Stomach (tissue), 9 donors: ENCODE results near the gene GC. TPM values are rescaled to one million over a fixed set of nuclear protein-coding genes. Genes with fewer than 3 reads are reported as not detected.
"Not testable (repeated sequence)": the region's sequence is repeated elsewhere in the genome, so short reads cannot be mapped to it uniquely, and the experiment has no call there.

Experiments used
- DNase-seq, 2 donors: peaks; one replicate each; pipeline versions ENCODE4 v3.0.0 to v3.0.0-alpha.2; 2013 to 2019
- H3K27ac ChIP-seq, 5 donors: fragments of 200-600 bp in 4 of 5; sonication (generic) in 4 of 5; one replicate each; pipeline ENCODE4 v1.5.1; 2013 to 2019; ENCODE audit warnings: mild to moderate bottlenecking in 1 of 5, moderate library complexity in 1 of 5
- H3K27me3 ChIP-seq, 3 donors: fragments of 200-600 bp; sonication (generic); one replicate each; pipeline ENCODE4 v1.5.1; 2017 to 2019; ENCODE audit warnings: mixed run types in 1 of 3
- H3K36me3 ChIP-seq, 4 donors: fragments of 200-600 bp; sonication (generic); 1 replicate in 3 of 4; 2 replicates in 1 of 4; pipeline ENCODE4 v1.5.1; 2016 to 2019
- H3K4me1 ChIP-seq, 4 donors: fragments of 200-600 bp; sonication (generic); one replicate each; pipeline ENCODE4 v1.5.1; 2016 to 2019
- H3K4me3 ChIP-seq, 4 donors: fragments of 200-600 bp; sonication (generic) in 3 of 4; one replicate each; pipeline ENCODE4 v1.5.1; 2016 to 2019; ENCODE audit warnings: mild to moderate bottlenecking in 1 of 4
- H3K9me3 ChIP-seq, 4 donors: fragments of 200-600 bp; sonication (generic); one replicate each; pipeline ENCODE4 v1.5.1; 2016 to 2019
- EP300 ChIP-seq: sonication (generic); formaldehyde crosslinking; IDR thresholded peaks from one replicate; pipeline ENCODE4 v1.6.1; 2017; ENCODE audit warnings: antibody characterized with exemption
- POLR2A ChIP-seq, 4 donors: fragments of 450-650 bp; IDR thresholded peaks; one replicate each; pipeline ENCODE4 v1.6.1; 2016; ENCODE audit warnings: antibody characterized with exemption in 4 of 4, control low read depth in 2 of 4, mild to moderate bottlenecking in 1 of 4, moderate library complexity in 1 of 4
- POLR2AphosphoS5 ChIP-seq, 3 donors: sonication (generic); formaldehyde crosslinking; IDR thresholded peaks; one replicate each; pipeline ENCODE4 v1.6.1; 2016; ENCODE audit warnings: antibody characterized with exemption in 3 of 3
- WGBS, 5 donors: extraction: QIAGEN DNeasy Blood & Tissue Kit in 3 of 5; methylation state at CpG; one replicate each; pipeline versions ENCODE4 v1.1.5 to v1.1.7; 2013 to 2018; 5-methylcytosine and 5-hydroxymethylcytosine counted together
- intact Hi-C: fragments of 100-400 bp; cut with DNase I; formaldehyde crosslinking; loops from one replicate; pipeline ENCODE4 v1.15.1; 2023; ENCODE audit warnings: low total_unique reads
- polyA plus RNA-seq, 3 donors: library from polyadenylated mRNA; stranded (reverse); fragments of 200-250 nt; gene quantifications; one replicate each; pipeline ENCODE4 v1.2.3, GENCODE V29; 2013
- total RNA-seq, 5 donors: library from RNA; depleted of rRNA; stranded (reverse); fragments of >200 nt; gene quantifications; one replicate each; pipeline versions ENCODE4 v1.1.0 to v1.2.3, GENCODE V29; 2014 to 2016
- TF ChIP-seq, protein P1 (sequence below), 7 experiments: fragments of 450-650 bp in 4 of 7; fragments of 200-600 bp in 3 of 7; sonication (generic) in 3 of 7; IDR thresholded peaks; one replicate each; pipeline ENCODE4 v1.5.1; 2016 to 2019; ENCODE audit warnings: antibody characterized with exemption in 7 of 7, control low read depth in 2 of 7, mild to moderate bottlenecking in 1 of 7
- donor health status: healthy with polysubstance abuse.
- donor health status: Bipolar disorder and iron deficiency.
- donor health status: healthy.

The GC gene
- total and polyA plus RNA-seq, 8 donors, result 2.8 to 14.5 (median 8.2) TPM; not detected in 3

DNA sequence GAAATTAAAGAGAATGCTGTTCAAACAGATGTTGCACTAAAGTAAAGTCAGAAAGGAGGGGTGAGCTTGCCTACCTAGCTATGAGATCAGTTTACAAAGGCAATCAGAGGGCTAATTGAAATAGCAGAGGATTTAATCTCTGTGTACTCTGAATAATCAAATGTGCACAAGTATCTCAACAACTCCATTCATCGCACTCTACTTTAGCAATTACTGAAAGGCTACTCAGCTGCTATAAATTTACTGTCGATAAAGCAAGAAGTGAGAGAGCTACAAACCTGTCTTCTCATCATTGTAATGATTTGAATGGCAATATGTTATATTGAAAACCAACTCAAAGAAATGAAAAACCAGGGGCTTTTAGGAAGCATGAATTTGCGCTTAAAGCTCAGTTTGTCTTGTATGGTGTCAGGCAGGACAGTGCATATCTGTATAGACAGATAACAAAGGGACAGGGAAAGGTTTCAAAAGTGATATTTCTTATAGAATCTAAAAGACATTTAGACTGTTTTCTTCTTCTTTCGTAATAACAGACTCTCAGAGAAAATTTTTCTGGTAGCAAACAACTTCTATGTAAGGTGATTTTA is 34.8 kb downstream of the GC start:
- intact Hi-C loops, result no loop called here
- Histone ChIP-seq H3K27me3 (no peaks in the 10 kb centered on the region), H3K36me3 (no peaks in the 10 kb centered on the region), H3K9me3 (no peaks in the 10 kb centered on the region), H3K4me3 (no peak overlapping the region), H3K4me1 (no peaks in the 10 kb centered on the region), H3K27ac (no peak overlapping the region)
- WGBS, 5 donors, result 75 to 83% (median 80%) methylated on average over 4 of the region's 4 CpGs
- DNase-seq, result no peak
- TF ChIP-seq POLR2A (IDR thresholded peaks at IDR 0.05), result no peak
- TF ChIP-seq, protein P1, sequence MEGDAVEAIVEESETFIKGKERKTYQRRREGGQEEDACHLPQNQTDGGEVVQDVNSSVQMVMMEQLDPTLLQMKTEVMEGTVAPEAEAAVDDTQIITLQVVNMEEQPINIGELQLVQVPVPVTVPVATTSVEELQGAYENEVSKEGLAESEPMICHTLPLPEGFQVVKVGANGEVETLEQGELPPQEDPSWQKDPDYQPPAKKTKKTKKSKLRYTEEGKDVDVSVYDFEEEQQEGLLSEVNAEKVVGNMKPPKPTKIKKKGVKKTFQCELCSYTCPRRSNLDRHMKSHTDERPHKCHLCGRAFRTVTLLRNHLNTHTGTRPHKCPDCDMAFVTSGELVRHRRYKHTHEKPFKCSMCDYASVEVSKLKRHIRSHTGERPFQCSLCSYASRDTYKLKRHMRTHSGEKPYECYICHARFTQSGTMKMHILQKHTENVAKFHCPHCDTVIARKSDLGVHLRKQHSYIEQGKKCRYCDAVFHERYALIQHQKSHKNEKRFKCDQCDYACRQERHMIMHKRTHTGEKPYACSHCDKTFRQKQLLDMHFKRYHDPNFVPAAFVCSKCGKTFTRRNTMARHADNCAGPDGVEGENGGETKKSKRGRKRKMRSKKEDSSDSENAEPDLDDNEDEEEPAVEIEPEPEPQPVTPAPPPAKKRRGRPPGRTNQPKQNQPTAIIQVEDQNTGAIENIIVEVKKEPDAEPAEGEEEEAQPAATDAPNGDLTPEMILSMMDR (IDR thresholded peaks at IDR 0.05), result no peak
- no peak for TF ChIP-seq EP300
- TF ChIP-seq POLR2AphosphoS5 (IDR thresholded peaks at IDR 0.05), result no peak

DNA sequence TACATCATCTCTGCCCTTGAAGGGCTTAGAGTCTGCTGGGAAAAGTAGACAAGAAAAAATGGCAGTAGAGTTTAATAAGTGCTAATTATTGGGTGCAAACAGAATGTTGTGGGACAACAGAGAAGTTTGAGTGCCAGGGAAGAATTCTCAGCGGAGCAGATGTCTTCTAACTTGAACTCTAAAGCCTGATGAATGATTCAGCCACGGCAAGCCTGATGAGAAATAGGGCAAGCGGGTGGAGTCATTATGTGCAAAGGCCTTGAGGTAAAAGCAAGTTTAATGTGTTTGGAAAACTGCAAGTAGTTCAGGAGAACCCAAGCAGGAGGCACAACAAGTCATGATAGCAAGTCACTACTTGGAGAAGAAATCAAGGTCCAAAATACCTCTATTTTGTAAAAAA is 37.5 kb downstream of the GC start:
- no peak overlapping the region for H3K4me3 ChIP-seq
- 73 to 86% (median 85%) methylated on average over 3 of the region's 3 CpGs for WGBS, 5 donors
- DNase-seq, result no peak
- no peak overlapping the region for H3K27ac ChIP-seq
- TF ChIP-seq POLR2AphosphoS5 (IDR thresholded peaks at IDR 0.05) (no peak), EP300 (no peak)
- TF ChIP-seq, protein P1 (IDR thresholded peaks at IDR 0.05), result no peak
- H3K27me3 ChIP-seq, result no peaks in the 10 kb centered on the region
- no peaks in the 10 kb centered on the region for H3K9me3 ChIP-seq
- no peaks in the 10 kb centered on the region for H3K4me1 ChIP-seq
- intact Hi-C loops, result no loop called here
- H3K36me3 ChIP-seq, result no peaks in the 10 kb centered on the region

DNA sequence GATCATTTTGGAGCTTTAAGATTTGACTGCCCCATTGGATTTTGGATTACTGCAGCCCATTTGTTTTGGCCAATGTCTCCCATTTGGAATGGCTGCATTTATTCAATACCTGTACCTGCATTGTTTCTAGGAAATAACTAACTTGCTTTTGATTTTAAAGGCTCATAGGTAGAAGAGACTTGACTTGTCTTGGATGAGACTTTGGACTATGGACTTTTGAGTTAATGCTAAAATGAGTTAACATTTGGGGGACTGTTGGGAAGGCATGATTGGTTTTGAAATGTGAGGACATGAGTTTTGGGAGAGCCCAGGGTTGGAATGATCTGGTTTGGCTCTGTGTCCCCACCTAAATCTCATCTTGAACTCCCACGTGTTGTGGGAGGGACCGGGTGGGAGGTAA is 45.1 kb downstream of the GC start:
- intact Hi-C loops, H3K36me3 ChIP-seq, DNase-seq, H3K27ac ChIP-seq, H3K4me3 ChIP-seq, H3K27me3 ChIP-seq, H3K4me1 ChIP-seq, H3K9me3 ChIP-seq: not testable (repeated sequence)
- 83 to 97% (median 89%) methylated on average over 2 of the region's 2 CpGs for WGBS, 5 donors

DNA sequence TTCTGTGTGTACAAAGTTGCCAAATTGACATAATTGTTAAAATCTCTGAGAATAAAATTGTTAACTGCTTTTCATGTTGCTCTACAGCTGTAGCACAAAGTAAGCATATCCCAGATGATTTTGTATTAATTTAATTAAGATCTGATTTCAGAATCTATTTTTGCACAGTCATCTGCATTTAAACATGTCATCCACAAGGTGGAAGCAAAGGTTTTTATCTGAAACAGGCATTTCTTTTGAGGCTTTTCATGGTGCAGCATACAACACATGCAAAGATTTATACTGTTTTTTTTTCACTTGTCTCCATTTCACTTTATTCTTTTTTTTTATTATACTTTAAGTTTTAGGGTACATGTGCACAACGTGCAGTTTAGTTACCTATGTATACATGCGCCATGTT is 51.2 kb downstream of the GC start:
- intact Hi-C loops, result no loop called here
- Histone ChIP-seq H3K27me3 (no peaks in the 10 kb centered on the region), H3K9me3 (no peaks in the 10 kb centered on the region), H3K27ac (no peak overlapping the region), H3K36me3 (no peaks in the 10 kb centered on the region), H3K4me1 (no peaks in the 10 kb centered on the region), H3K4me3 (no peak overlapping the region)
- WGBS, 5 donors, result 81 to 85% (median 84%) methylated on average over 2 of the region's 2 CpGs
- no peak for TF ChIP-seq POLR2AphosphoS5 (IDR thresholded peaks at IDR 0.05)
- TF ChIP-seq, protein P1 (IDR thresholded peaks at IDR 0.05), result peak in 4 of 7 experiments; percentile 11 to 22 (median 14)
- no peak for TF ChIP-seq EP300
- TF ChIP-seq POLR2A (IDR thresholded peaks at IDR 0.05), result no peak
- DNase-seq, result peak in 1 of 2 donors; percentile 53

DNA sequence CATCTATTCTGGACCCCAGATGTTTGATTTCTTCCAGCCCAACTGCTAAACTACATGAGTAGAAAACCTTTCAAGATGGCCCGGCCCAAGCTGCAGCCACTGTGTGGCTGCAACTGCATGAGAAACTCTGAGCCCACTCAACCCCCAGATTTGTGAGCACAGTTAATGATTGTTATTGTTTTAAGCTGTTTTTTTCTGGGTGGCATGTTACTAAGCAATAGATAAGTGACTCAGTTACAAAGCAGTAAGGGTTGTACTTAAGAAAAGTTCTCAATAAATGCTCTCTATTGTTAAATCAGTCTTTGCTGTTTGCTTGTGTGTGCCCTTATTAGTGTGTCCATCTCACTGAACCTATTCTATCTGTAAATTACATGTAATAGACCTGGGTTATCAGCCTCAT is 51.8 kb downstream of the GC start:
- intact Hi-C loops, result no loop called here
- no peak overlapping the region for H3K4me3 ChIP-seq
- no peak for DNase-seq
- H3K9me3 ChIP-seq, result no peaks in the 10 kb centered on the region
- TF ChIP-seq POLR2AphosphoS5 (IDR thresholded peaks at IDR 0.05) (no peak), EP300 (no peak), POLR2A (IDR thresholded peaks at IDR 0.05) (no peak)
- TF ChIP-seq, protein P1 (IDR thresholded peaks at IDR 0.05), result no peak
- no peaks in the 10 kb centered on the region for H3K27me3 ChIP-seq
- H3K4me1 ChIP-seq, result no peaks in the 10 kb centered on the region
- 86 to 93% (median 89%) methylated on average over 1 of the region's 1 CpG for WGBS, 5 donors
- no peaks in the 10 kb centered on the region for H3K36me3 ChIP-seq
- H3K27ac ChIP-seq, result no peak overlapping the region
